ENCODE results near the gene TNIK. TPM values are rescaled to one million over a fixed set of nuclear protein-coding genes. Genes with fewer than 3 reads are reported as not detected.

The TNIK gene
- total and polyA plus RNA-seq, 4 donors = 3.7 to 9.8 (median 5.2) TPM

DNA sequence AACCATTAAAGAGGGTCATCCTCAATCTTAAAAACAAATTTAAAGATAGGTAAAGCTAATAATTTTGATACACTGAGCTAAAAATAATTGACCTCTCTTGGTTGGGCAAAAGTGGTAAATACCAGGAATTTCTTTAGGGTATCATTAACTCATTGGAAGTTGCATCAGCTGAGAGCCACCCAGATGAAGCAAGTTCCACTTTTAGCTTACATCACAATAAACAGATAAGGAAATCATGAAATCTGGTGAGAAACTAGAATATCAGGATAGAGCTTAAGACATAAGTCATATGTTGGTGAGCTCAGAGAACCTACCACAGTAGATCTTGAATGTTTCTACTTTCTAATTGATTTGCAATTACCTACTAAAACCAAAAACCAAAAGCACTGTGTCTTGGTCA lies 336.3 kb downstream of the TNIK start:
- no peaks in the 10 kb centered on the region for H3K4me1 ChIP-seq (ENCODE audit: control insufficient read depth in 4 of 4, insufficient read depth in 4 of 4, low read length in 3 of 4)
- no peak for DNase-seq (ENCODE audit: low spot score)
- H3K9ac ChIP-seq (ENCODE audit: low read depth in 1 of 2, low read length in 2 of 2) = no peak overlapping the region
- TF ChIP-seq, protein P1, sequence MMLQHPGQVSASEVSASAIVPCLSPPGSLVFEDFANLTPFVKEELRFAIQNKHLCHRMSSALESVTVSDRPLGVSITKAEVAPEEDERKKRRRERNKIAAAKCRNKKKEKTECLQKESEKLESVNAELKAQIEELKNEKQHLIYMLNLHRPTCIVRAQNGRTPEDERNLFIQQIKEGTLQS (IDR thresholded peaks at IDR 0.05) = no peak
- TF ChIP-seq RAD21 (IDR thresholded peaks at IDR 0.05) (no peak), SP1 (IDR thresholded peaks at IDR 0.05) (no peak), YY1 (IDR thresholded peaks at IDR 0.05) (no peak), FOXA1 (IDR thresholded peaks at IDR 0.05) (no peak), HNF4G (IDR thresholded peaks at IDR 0.05) (no peak), HNF4A (conservative IDR thresholded peaks at IDR 0.05) (no peak), GABPA (IDR thresholded peaks at IDR 0.05 in 1 of 2, conservative IDR thresholded peaks at IDR 0.05 in 1 of 2) (no peak)
- TF ChIP-seq, protein P2, sequence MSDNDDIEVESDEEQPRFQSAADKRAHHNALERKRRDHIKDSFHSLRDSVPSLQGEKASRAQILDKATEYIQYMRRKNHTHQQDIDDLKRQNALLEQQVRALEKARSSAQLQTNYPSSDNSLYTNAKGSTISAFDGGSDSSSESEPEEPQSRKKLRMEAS (IDR thresholded peaks at IDR 0.05) = no peak
- peaks cover 0 to 2% (median 0%) of the 10 kb centered on the region in 4 donors for H3K36me3 ChIP-seq (ENCODE audit: control insufficient read depth in 4 of 4, insufficient read depth in 3 of 4, low read depth in 1 of 4, low read length in 3 of 4)
- H3K27me3 ChIP-seq (ENCODE audit: control insufficient read depth in 4 of 4, insufficient read depth in 4 of 4, low read length in 3 of 4) = no peaks in the 10 kb centered on the region
- H3K9me3 ChIP-seq (ENCODE audit: control insufficient read depth in 4 of 4, low read length in 3 of 4) = no peaks in the 10 kb centered on the region
- no peak overlapping the region for H3K4me3 ChIP-seq (ENCODE audit: low read depth in 1 of 3, low read length in 3 of 3)
- no peak overlapping the region for H3K27ac ChIP-seq (ENCODE audit: low read depth in 1 of 2, low read length in 2 of 2)

DNA sequence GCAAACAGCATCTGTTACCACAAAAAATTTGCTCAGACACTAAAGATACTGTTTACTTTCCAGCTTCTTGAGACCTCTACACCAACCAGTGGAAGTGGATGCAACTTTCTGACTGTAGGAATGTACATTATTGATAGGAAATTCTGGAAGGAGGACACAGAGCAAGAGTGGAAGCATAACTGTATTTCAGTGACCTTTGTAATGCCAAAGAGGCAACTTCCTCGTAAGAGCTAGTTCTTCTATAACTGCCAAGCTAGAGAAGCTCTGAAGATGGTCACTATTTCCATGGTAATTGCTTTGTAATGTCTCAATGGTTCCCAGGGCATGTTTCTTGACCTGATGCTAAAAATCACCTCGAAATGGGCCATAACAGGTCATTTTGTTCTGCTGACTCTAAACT lies 337.3 kb downstream of the TNIK start:
- Histone ChIP-seq H3K9ac (ENCODE audit: low read depth in 1 of 2, low read length in 2 of 2) (no peak overlapping the region), H3K27me3 (ENCODE audit: control insufficient read depth in 4 of 4, insufficient read depth in 4 of 4, low read length in 3 of 4) (no peaks in the 10 kb centered on the region), H3K4me1 (ENCODE audit: control insufficient read depth in 4 of 4, insufficient read depth in 4 of 4, low read length in 3 of 4) (no peaks in the 10 kb centered on the region), H3K4me3 (ENCODE audit: low read depth in 1 of 3, low read length in 3 of 3) (no peak overlapping the region), H3K27ac (ENCODE audit: low read depth in 1 of 2, low read length in 2 of 2) (no peak overlapping the region), H3K9me3 (ENCODE audit: control insufficient read depth in 4 of 4, low read length in 3 of 4) (no peaks in the 10 kb centered on the region), H3K36me3 (ENCODE audit: control insufficient read depth in 4 of 4, insufficient read depth in 3 of 4, low read depth in 1 of 4, low read length in 3 of 4) (peaks cover 0 to 2% (median 0%) of the 10 kb centered on the region in 4 donors)
- 89% methylated on average over 2 of the region's 2 CpGs for WGBS
- DNase-seq (ENCODE audit: low spot score) = no peak
- no peak for TF ChIP-seq EGR1 (IDR thresholded peaks at IDR 0.05; ENCODE audit: low read depth in 2 of 2)
- no peak for TF ChIP-seq FOXA2 (IDR thresholded peaks at IDR 0.05)
- TF ChIP-seq NR2F2 (IDR thresholded peaks at IDR 0.05) = no peak
- TF ChIP-seq, protein P1 (IDR thresholded peaks at IDR 0.05) = no peak
- TF ChIP-seq, protein P3, sequence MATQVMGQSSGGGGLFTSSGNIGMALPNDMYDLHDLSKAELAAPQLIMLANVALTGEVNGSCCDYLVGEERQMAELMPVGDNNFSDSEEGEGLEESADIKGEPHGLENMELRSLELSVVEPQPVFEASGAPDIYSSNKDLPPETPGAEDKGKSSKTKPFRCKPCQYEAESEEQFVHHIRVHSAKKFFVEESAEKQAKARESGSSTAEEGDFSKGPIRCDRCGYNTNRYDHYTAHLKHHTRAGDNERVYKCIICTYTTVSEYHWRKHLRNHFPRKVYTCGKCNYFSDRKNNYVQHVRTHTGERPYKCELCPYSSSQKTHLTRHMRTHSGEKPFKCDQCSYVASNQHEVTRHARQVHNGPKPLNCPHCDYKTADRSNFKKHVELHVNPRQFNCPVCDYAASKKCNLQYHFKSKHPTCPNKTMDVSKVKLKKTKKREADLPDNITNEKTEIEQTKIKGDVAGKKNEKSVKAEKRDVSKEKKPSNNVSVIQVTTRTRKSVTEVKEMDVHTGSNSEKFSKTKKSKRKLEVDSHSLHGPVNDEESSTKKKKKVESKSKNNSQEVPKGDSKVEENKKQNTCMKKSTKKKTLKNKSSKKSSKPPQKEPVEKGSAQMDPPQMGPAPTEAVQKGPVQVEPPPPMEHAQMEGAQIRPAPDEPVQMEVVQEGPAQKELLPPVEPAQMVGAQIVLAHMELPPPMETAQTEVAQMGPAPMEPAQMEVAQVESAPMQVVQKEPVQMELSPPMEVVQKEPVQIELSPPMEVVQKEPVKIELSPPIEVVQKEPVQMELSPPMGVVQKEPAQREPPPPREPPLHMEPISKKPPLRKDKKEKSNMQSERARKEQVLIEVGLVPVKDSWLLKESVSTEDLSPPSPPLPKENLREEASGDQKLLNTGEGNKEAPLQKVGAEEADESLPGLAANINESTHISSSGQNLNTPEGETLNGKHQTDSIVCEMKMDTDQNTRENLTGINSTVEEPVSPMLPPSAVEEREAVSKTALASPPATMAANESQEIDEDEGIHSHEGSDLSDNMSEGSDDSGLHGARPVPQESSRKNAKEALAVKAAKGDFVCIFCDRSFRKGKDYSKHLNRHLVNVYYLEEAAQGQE (IDR thresholded peaks at IDR 0.05) = no peak
- TF ChIP-seq SP1 (IDR thresholded peaks at IDR 0.05) = no peak
- TF ChIP-seq TAF1 (conservative IDR thresholded peaks at IDR 0.05) = no peak
- TF ChIP-seq, protein P2 (IDR thresholded peaks at IDR 0.05) = no peak
- no peak for TF ChIP-seq RXRA (IDR thresholded peaks at IDR 0.05)

DNA sequence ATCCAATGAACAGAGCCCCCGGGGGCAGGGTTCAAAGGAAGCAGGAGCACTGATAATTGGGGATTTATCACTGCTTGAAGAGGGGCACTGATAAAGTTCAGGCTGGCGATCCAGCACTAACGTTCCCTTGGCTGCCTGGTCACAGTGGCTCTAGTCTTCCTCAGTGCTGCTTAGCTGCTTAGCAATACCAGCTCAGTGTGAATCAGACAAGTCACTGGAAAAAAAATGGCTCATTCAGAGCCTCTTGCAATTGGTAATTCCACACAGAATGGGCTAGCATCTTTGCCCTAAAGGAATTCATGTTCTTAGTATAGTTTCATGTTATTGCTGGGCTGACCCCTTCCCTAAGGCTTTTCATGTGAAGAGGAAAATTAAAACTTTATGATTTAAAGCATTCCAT lies 338.0 kb downstream of the TNIK start:
- no peak overlapping the region for H3K9ac ChIP-seq (ENCODE audit: low read depth in 1 of 2, low read length in 2 of 2)
- 77% methylated on average over 3 of the region's 3 CpGs for WGBS
- no peaks in the 10 kb centered on the region for H3K4me1 ChIP-seq (ENCODE audit: control insufficient read depth in 4 of 4, insufficient read depth in 4 of 4, low read length in 3 of 4)
- no peak overlapping the region for H3K27ac ChIP-seq (ENCODE audit: low read depth in 1 of 2, low read length in 2 of 2)
- no peak for DNase-seq (ENCODE audit: low spot score)
- H3K4me3 ChIP-seq (ENCODE audit: low read depth in 1 of 3, low read length in 3 of 3) = no peak overlapping the region
- H3K27me3 ChIP-seq (ENCODE audit: control insufficient read depth in 4 of 4, insufficient read depth in 4 of 4, low read length in 3 of 4) = no peaks in the 10 kb centered on the region
- H3K36me3 ChIP-seq (ENCODE audit: control insufficient read depth in 4 of 4, insufficient read depth in 3 of 4, low read depth in 1 of 4, low read length in 3 of 4) = peaks cover 0 to 2% (median 0%) of the 10 kb centered on the region in 4 donors
- no peaks in the 10 kb centered on the region for H3K9me3 ChIP-seq (ENCODE audit: control insufficient read depth in 4 of 4, low read length in 3 of 4)
- TF ChIP-seq RXRA (IDR thresholded peaks at IDR 0.05) (no peak), FOXA2 (IDR thresholded peaks at IDR 0.05) (no peak), JUND (IDR thresholded peaks at IDR 0.05) (no peak), HNF4G (IDR thresholded peaks at IDR 0.05) (no peak), YY1 (IDR thresholded peaks at IDR 0.05) (no peak), RAD21 (IDR thresholded peaks at IDR 0.05) (no peak), GABPA (IDR thresholded peaks at IDR 0.05 in 1 of 2, conservative IDR thresholded peaks at IDR 0.05 in 1 of 2) (no peak), HNF4A (conservative IDR thresholded peaks at IDR 0.05) (no peak), TAF1 (conservative IDR thresholded peaks at IDR 0.05) (no peak)
- TF ChIP-seq, protein P4, sequence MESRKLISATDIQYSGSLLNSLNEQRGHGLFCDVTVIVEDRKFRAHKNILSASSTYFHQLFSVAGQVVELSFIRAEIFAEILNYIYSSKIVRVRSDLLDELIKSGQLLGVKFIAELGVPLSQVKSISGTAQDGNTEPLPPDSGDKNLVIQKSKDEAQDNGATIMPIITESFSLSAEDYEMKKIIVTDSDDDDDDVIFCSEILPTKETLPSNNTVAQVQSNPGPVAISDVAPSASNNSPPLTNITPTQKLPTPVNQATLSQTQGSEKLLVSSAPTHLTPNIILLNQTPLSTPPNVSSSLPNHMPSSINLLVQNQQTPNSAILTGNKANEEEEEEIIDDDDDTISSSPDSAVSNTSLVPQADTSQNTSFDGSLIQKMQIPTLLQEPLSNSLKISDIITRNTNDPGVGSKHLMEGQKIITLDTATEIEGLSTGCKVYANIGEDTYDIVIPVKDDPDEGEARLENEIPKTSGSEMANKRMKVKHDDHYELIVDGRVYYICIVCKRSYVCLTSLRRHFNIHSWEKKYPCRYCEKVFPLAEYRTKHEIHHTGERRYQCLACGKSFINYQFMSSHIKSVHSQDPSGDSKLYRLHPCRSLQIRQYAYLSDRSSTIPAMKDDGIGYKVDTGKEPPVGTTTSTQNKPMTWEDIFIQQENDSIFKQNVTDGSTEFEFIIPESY (IDR thresholded peaks at IDR 0.05) = no peak
- TF ChIP-seq, protein P2 (IDR thresholded peaks at IDR 0.05) = no peak
- TF ChIP-seq, protein P3 (IDR thresholded peaks at IDR 0.05) = no peak
